H9 (cell line): ENCODE results near the gene INSR. TPM values are rescaled to one million over a fixed set of nuclear protein-coding genes. Genes with fewer than 3 reads are reported as not detected.

Experiments
- DNase-seq: peaks from one replicate; pipeline ENCODE4 v3.0.0-alpha.2; 2017
- H2AFZ ChIP-seq: one replicate; pipeline ENCODE4 v1.6.1; 2013; ENCODE audit warnings: mild to moderate bottlenecking, low read length, control low read depth, moderate library complexity
- H2AK5ac ChIP-seq: 2 replicates; pipeline ENCODE4 v1.6.1; 2013; ENCODE audit warnings: low read length, control low read depth, mixed read lengths; ENCODE audit not compliant: insufficient read length
- H2BK120ac ChIP-seq: one replicate; pipeline ENCODE4 v1.6.1; 2013; ENCODE audit warnings: low read depth, mild to moderate bottlenecking, low read length, control low read depth, inconsistent platforms; ENCODE audit not compliant: poor library complexity, severe bottlenecking
- H2BK12ac ChIP-seq: 2 replicates; pipeline ENCODE4 v1.6.1; 2013; ENCODE audit warnings: low read length, control low read depth, mixed read lengths, low read depth; ENCODE audit not compliant: insufficient read length
- H2BK15ac ChIP-seq: 2 replicates; pipeline ENCODE4 v1.6.1; 2013; ENCODE audit warnings: low read depth, low read length, control low read depth
- H2BK20ac ChIP-seq: one replicate; pipeline ENCODE4 v1.6.1; 2013; ENCODE audit warnings: low read depth, mild to moderate bottlenecking, low read length, control low read depth, inconsistent platforms; ENCODE audit not compliant: poor library complexity, severe bottlenecking
- H2BK5ac ChIP-seq: 2 replicates; pipeline ENCODE4 v1.6.1; 2013; ENCODE audit warnings: low read length, control low read depth, mixed read lengths; ENCODE audit not compliant: insufficient read length
- H3K14ac ChIP-seq: 2 replicates; pipeline ENCODE4 v1.6.1; 2013; ENCODE audit warnings: low read length, control low read depth; ENCODE audit not compliant: insufficient read depth
- H3K18ac ChIP-seq: 2 replicates; pipeline ENCODE4 v1.6.1; 2013; ENCODE audit warnings: low read depth, mild to moderate bottlenecking, mixed read lengths, low read length, control low read depth; ENCODE audit not compliant: insufficient read length
- H3K23ac ChIP-seq: 2 replicates; pipeline ENCODE4 v1.6.1; 2013; ENCODE audit warnings: low read length, control low read depth, mixed read lengths, low read depth; ENCODE audit not compliant: insufficient read length
- H3K23me2 ChIP-seq: 2 replicates; pipeline ENCODE4 v1.6.1; 2013; ENCODE audit warnings: low read depth, mild to moderate bottlenecking, mixed read lengths, low read length, control low read depth; ENCODE audit not compliant: insufficient read length, poor library complexity, severe bottlenecking
- H3K27ac ChIP-seq: 2 replicates; pipeline ENCODE4 v1.5.1; 2013; ENCODE audit warnings: low read length, control low read depth, mixed read lengths, low read depth; ENCODE audit not compliant: insufficient read length
- H3K27me3 ChIP-seq: 2 replicates; pipeline ENCODE4 v1.6.1; 2013; ENCODE audit warnings: low read length, control low read depth, inconsistent platforms; ENCODE audit not compliant: insufficient read depth
- H3K4ac ChIP-seq: 2 replicates; pipeline ENCODE4 v1.6.1; 2013; ENCODE audit warnings: low read depth, mild to moderate bottlenecking, control low read depth, inconsistent platforms, low read length, moderate library complexity
- H3K4me1 ChIP-seq: 2 replicates; pipeline ENCODE4 v1.6.1; 2013; ENCODE audit warnings: low read length, control low read depth, inconsistent platforms; ENCODE audit not compliant: insufficient read depth
- H3K4me2 ChIP-seq: 2 replicates; pipeline ENCODE4 v1.6.1; 2013; ENCODE audit warnings: low read length, control low read depth, mixed read lengths; ENCODE audit not compliant: insufficient read length, insufficient read depth
- H3K56ac ChIP-seq: 2 replicates; pipeline ENCODE4 v1.6.1; 2013; ENCODE audit warnings: low read depth, mild to moderate bottlenecking, mixed read lengths, low read length, control low read depth; ENCODE audit not compliant: insufficient read length
- H3K79me1 ChIP-seq: 2 replicates; pipeline ENCODE4 v1.6.1; 2013; ENCODE audit warnings: low read depth, mild to moderate bottlenecking, moderate library complexity, low read length, control low read depth, inconsistent platforms; ENCODE audit not compliant: insufficient read depth, poor library complexity, severe bottlenecking
- H3K79me2 ChIP-seq: 2 replicates; pipeline ENCODE4 v1.6.1; 2013; ENCODE audit warnings: low read length, control low read depth, inconsistent platforms; ENCODE audit not compliant: insufficient read depth
- H3K9ac ChIP-seq: 2 replicates; pipeline ENCODE4 v1.6.1; 2013; ENCODE audit warnings: low read length, control low read depth, mixed read lengths; ENCODE audit not compliant: insufficient read length; ENCODE audit errors: extremely low read depth
- H3K9me3 ChIP-seq: one replicate; pipeline ENCODE4 v1.6.1; 2013; ENCODE audit warnings: low read depth, low read length, inconsistent platforms; ENCODE audit not compliant: control insufficient read depth
- H3T11ph ChIP-seq: one replicate; pipeline ENCODE4 v1.6.1; 2013; ENCODE audit warnings: mild to moderate bottlenecking, low read length, control low read depth, inconsistent platforms
- H4K20me1 ChIP-seq: one replicate; pipeline ENCODE4 v1.6.1; 2013; ENCODE audit not compliant: control insufficient read depth, insufficient read length, insufficient read depth
- H4K5ac ChIP-seq: 2 replicates; pipeline ENCODE4 v1.6.1; 2013; ENCODE audit warnings: low read depth, mild to moderate bottlenecking, mixed read lengths, low read length, control low read depth; ENCODE audit not compliant: insufficient read length
- H4K8ac ChIP-seq: replicated peaks from 2 replicates; pipeline ENCODE4 v1.6.1; 2013; ENCODE audit warnings: low read length, control low read depth, mixed read lengths, low read depth; ENCODE audit not compliant: insufficient read length
- H4K91ac ChIP-seq: 2 replicates; pipeline ENCODE4 v1.6.1; 2013; ENCODE audit warnings: low read depth, mild to moderate bottlenecking, moderate library complexity, mixed read lengths, low read length, control low read depth; ENCODE audit not compliant: insufficient read length
- H3K27ac Mint-ChIP-seq, 3 experiments: 2 replicates in 2 of 3; 3 replicates in 1 of 3; pipeline ENCODE4 v1.8.0; 2020 to 2021; ENCODE audit warnings: mixed read lengths in 3 of 3, mild to moderate bottlenecking in 1 of 3, moderate library complexity in 1 of 3
- H3K27me3 Mint-ChIP-seq: 2 replicates; pipeline ENCODE4 v1.8.0; 2021; ENCODE audit warnings: low read depth, mild to moderate bottlenecking, moderate library complexity, mixed read lengths
- H3K36me3 Mint-ChIP-seq, 3 experiments: 2 replicates in 2 of 3; 3 replicates in 1 of 3; pipeline ENCODE4 v1.8.0; 2020 to 2021; ENCODE audit warnings: low read depth in 3 of 3, mixed read lengths in 3 of 3; ENCODE audit not compliant: insufficient read depth in 1 of 3
- H3K4me1 Mint-ChIP-seq, 2 experiments: 2 replicates each; pipeline ENCODE4 v1.8.0; 2020; ENCODE audit warnings: mixed read lengths in 2 of 2
- H3K4me3 Mint-ChIP-seq, 2 experiments: 2 replicates in 1 of 2; 3 replicates in 1 of 2; pipeline ENCODE4 v1.8.0; 2020 to 2021; ENCODE audit warnings: mild to moderate bottlenecking in 2 of 2, mixed read lengths in 2 of 2, moderate library complexity in 1 of 2
- H3K9me3 Mint-ChIP-seq, 2 experiments: 2 replicates in 1 of 2; 3 replicates in 1 of 2; pipeline ENCODE4 v1.8.0; 2020; ENCODE audit warnings: mild to moderate bottlenecking in 2 of 2, mixed read lengths in 2 of 2, moderate library complexity in 1 of 2
- CTCF ChIP-seq: fragments of 200-600 bp; sonication (generic); conservative IDR thresholded peaks from 3 replicates; pipeline ENCODE4 v1.8.0; 2021; ENCODE audit warnings: antibody characterized with exemption, mild to moderate bottlenecking
- WGBS: extraction: QIAGEN DNeasy Blood & Tissue Kit; methylation state at CpG from one replicate; pipeline ENCODE4 v1.1.7; 2013; ENCODE audit warnings: missing lambda C conversion rate, low lambda C conversion rate, mixed read lengths; ENCODE audit not compliant: insufficient read length; ENCODE audit errors: extremely low coverage; 5-methylcytosine and 5-hydroxymethylcytosine counted together
- total RNA-seq: library from RNA; stranded (reverse); gene quantifications from 2 replicates; pipeline ENCODE4 v1.2.1, GENCODE V29; 2021

Gene INSR
- total RNA-seq, 1 experiment from 2014 or later: 39.8 TPM

GRCh38 chr19:7099597-7099921 lies 194.7 kb downstream of the INSR start:
- peaks cover 10 to 11% of the 10 kb centered on the region in 2 experiments for H3K4me1 Mint-ChIP-seq
- Histone ChIP-seq H3K79me2 (no peaks in the 10 kb centered on the region), H4K91ac (no peak overlapping the region), H3K56ac (no peak overlapping the region), H4K20me1 (no peaks in the 10 kb centered on the region), H2AFZ (no peak overlapping the region), H3K4me2 (peak overlapping the region; percentile 54), H3K79me1 (no peaks in the 10 kb centered on the region), H2BK5ac (no peak overlapping the region), H2BK20ac (no peak overlapping the region), H2BK120ac (no peak overlapping the region), H2BK12ac (no peak overlapping the region), H3K27me3 (no peaks in the 10 kb centered on the region), H3K18ac (no peak overlapping the region), H3K9ac (no peak overlapping the region), H3K4me1 (no peaks in the 10 kb centered on the region), H4K8ac (no peak overlapping the region), H3K27ac (no peak overlapping the region), H3K14ac (no peak overlapping the region), H3T11ph (no peak overlapping the region), H3K23ac (no peak overlapping the region), H2BK15ac (no peak overlapping the region), H3K4ac (no peak overlapping the region), H4K5ac (no peak overlapping the region), H2AK5ac (no peak overlapping the region), H3K9me3 (peaks cover 5% of the 10 kb centered on the region), H3K23me2 (no peaks in the 10 kb centered on the region)
- DNase-seq: no peak
- H3K9me3 Mint-ChIP-seq: peaks cover 35% of the 10 kb centered on the region in 2 experiments
- H3K27me3 Mint-ChIP-seq: peaks cover 6% of the 10 kb centered on the region
- peaks cover 26 to 29% (median 28%) of the 10 kb centered on the region in 3 experiments for H3K36me3 Mint-ChIP-seq
- peak overlapping the region in 2 of 3 experiments; percentile 93 to 98; a peak in 4 of 7 replicates for H3K27ac Mint-ChIP-seq
- H3K4me3 Mint-ChIP-seq: peak overlapping the region; percentile 84 to 86
- no peak for TF ChIP-seq CTCF
- WGBS: no CpG with 5 or more reads among the region's 9 CpGs
